ENCODE results near the gene WDR26. TPM values are rescaled to one million over a fixed set of nuclear protein-coding genes. Genes with fewer than 3 reads are reported as not detected.

The WDR26 gene
- total and polyA plus RNA-seq, 2 of the 4 experiments (the other 2 are of a cell fraction), result 23.8 to 46.4 TPM

DNA sequence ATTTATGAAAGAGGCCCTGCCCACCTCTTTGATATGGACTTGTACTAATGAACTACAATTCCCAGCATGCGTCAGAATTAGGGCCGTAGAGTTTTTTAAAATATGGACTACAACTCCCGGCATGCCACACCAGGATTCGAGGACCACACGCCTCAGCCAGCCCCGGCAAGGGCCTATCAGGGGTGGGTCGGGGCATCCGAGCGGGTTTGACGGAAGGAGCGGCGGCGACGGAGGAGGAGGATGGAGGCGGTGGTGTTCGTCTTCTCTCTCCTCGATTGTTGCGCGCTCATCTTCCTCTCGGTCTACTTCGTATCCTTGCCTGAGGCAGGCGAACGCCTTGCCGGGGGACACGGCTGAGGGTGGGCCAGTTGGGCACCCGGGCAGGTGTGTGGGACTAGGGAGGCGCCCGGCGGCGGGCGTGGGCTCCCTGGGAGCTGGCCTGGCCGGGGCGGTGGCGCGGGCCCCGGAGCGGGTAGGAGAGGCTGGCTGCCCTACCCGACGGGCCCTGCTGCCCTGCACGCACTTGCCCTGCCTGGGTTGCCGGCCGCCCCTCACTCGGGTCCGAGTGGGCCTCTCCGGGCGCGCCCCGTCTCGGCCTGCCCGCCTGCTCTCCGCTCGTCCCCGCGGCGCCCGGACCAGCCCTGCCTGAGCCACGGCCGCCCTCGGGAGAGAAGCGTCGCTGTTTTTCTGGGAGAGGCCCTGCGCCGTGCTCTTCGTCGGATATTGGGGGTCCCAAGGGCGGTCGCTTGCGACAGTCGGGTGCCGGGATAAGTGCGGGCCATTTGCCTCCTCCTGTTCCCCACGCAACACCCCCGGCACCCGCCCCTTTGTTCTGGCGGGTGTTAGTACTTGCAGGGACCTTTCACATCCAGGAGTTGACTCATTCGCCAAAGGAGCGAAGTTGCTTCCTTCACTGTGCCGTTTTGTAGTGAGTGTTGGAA, 77.6 kb downstream of the WDR26 start, which contains the start of gene CNIH4:
TSS of gene CNIH4 (plus strand) at position 195 of the 941 bp plus-strand sequence. CDS start at position 241, 46 bp downstream.
- dilution Hi-C loops (cut with HindIII; ENCODE audit: low sequenced_read_pairs, unreplicated experiment), result no loop called here
- H3K14ac ChIP-seq (replicated peaks; ENCODE audit: low read depth, low read length), result peak within 1 kb of the TSS; percentile 79; the same call in 1 of the 2 replicates
- peak within 1 kb of the TSS; percentile 74 for H3K27ac ChIP-seq (ENCODE audit: insufficient read depth, low read length)
- H4K5ac ChIP-seq (ENCODE audit: low read depth, low read length), result peak within 1 kb of the TSS; percentile 10; the same call in 1 of the 2 replicates
- H3K4ac ChIP-seq (ENCODE audit: low read depth, low read length), result peak within 1 kb of the TSS; percentile 61
- peak within 1 kb of the TSS in 1 of 2 experiments; percentile 85; a peak in 3 of 4 replicates for H4K8ac ChIP-seq (ENCODE audit: low read depth in 2 of 2, low read length in 2 of 2)
- H3K9ac ChIP-seq (ENCODE audit: low read depth, low read length), result peak within 1 kb of the TSS; percentile 73
- WGBS, 2 experiments (ENCODE audit: extremely low coverage in 2 of 2, insufficient read length in 1 of 2), result 0% methylated on average over 30 of the region's 78 CpGs; no CpG with 5 or more reads in 1 of the 2 experiments
- no peak within 1 kb of the TSS; the same call in 1 of the 2 replicates for H2AK5ac ChIP-seq (ENCODE audit: low read depth, low read length)
- H3K4me2 ChIP-seq (ENCODE audit: low read depth, low read length), result peak within 1 kb of the TSS; percentile 63
- DNase-seq (peak; percentile 96), ATAC-seq (ENCODE audit: low read depth) (peak; percentile 95)
- peak within 1 kb of the TSS; percentile 94 for H2AFZ ChIP-seq (replicated peaks; ENCODE audit: low read length, poor library complexity)
- no peaks in the 10 kb centered on the region for H3K36me3 ChIP-seq (ENCODE audit: control insufficient read depth, insufficient read depth, low read length)
- peaks cover 2% of the 10 kb centered on the region for H3K4me1 ChIP-seq (ENCODE audit: control insufficient read depth, insufficient read depth, low read length)
- no peaks in the 10 kb centered on the region for H3K9me3 ChIP-seq (ENCODE audit: control insufficient read depth, insufficient read depth, low read length)
- no peak within 1 kb of the TSS for H3K18ac ChIP-seq (ENCODE audit: low read depth, low read length)
- H3K9me1 ChIP-seq (ENCODE audit: insufficient read depth, low read length), result peaks cover 5% of the 10 kb centered on the region; the same call in 1 of the 2 replicates
- intact Hi-C loops (cut with micrococcal nuclease), result no loop called here
- peaks cover 12 to 37% of the 10 kb centered on the region in 2 experiments; a peak in 3 of 4 replicates for H3K79me1 ChIP-seq (ENCODE audit: low read depth in 1 of 2, low read length in 2 of 2)
- POLR2A ChIA-PET (ENCODE audit: unreplicated experiment), result no interaction called here
- BruUV-seq (replicated peaks), result no TSS peak
- H3K4me3 ChIP-seq (ENCODE audit: insufficient read depth, low read depth, low read length), result peak within 1 kb of the TSS; percentile 74
- H2AK9ac ChIP-seq (replicated peaks; ENCODE audit: low read depth, low read length, poor library complexity), result peak within 1 kb of the TSS; percentile 73
- H2BK5ac ChIP-seq (ENCODE audit: low read depth, low read length, poor library complexity, severe bottlenecking), result peak within 1 kb of the TSS; percentile 40
- in situ Hi-C loops (cut with MboI; ENCODE audit: low sequenced_read_pairs), result no loop called here
- TF ChIP-seq MXI1 (IDR thresholded peaks at IDR 0.05; ENCODE audit: borderline replicate concordance, low read depth, low read length), result 0 out of 2 replicates have a peak, but pooled peaks have one; percentile 41
- TF ChIP-seq, protein P1, sequence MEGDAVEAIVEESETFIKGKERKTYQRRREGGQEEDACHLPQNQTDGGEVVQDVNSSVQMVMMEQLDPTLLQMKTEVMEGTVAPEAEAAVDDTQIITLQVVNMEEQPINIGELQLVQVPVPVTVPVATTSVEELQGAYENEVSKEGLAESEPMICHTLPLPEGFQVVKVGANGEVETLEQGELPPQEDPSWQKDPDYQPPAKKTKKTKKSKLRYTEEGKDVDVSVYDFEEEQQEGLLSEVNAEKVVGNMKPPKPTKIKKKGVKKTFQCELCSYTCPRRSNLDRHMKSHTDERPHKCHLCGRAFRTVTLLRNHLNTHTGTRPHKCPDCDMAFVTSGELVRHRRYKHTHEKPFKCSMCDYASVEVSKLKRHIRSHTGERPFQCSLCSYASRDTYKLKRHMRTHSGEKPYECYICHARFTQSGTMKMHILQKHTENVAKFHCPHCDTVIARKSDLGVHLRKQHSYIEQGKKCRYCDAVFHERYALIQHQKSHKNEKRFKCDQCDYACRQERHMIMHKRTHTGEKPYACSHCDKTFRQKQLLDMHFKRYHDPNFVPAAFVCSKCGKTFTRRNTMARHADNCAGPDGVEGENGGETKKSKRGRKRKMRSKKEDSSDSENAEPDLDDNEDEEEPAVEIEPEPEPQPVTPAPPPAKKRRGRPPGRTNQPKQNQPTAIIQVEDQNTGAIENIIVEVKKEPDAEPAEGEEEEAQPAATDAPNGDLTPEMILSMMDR (conservative IDR thresholded peaks at IDR 0.05; ENCODE audit: low read depth, low read length), result no peak
- TF ChIP-seq POLR2A (IDR thresholded peaks at IDR 0.05; ENCODE audit: low read depth, low read length), result peak; percentile 70
- no peak for TF ChIP-seq CEBPB (IDR thresholded peaks at IDR 0.05; ENCODE audit: low read depth, low read length)
- TF ChIP-seq MAZ (IDR thresholded peaks at IDR 0.05; ENCODE audit: borderline replicate concordance, low read depth, low read length), result peak; percentile 78
- TF ChIP-seq MAFK (IDR thresholded peaks at IDR 0.05; ENCODE audit: low read depth, low read length), result no peak
- no peak within 1 kb of the TSS for H2BK15ac ChIP-seq (ENCODE audit: low read depth, low read length)
- H3K23ac ChIP-seq (ENCODE audit: low read depth, low read length), result peak within 1 kb of the TSS; percentile 76; the same call in 1 of the 2 replicates
- no peak within 1 kb of the TSS for H2BK20ac ChIP-seq (ENCODE audit: low read depth, low read length)
- H4K20me1 ChIP-seq (ENCODE audit: insufficient read depth, low read length), result peaks cover 12% of the 10 kb centered on the region; the same call in 1 of the 2 replicates
- no peak within 1 kb of the TSS for H2BK120ac ChIP-seq (ENCODE audit: low read depth, low read length)
- H3K27me3 ChIP-seq (ENCODE audit: control insufficient read depth, insufficient read depth, low read length), result no peaks in the 10 kb centered on the region
- H3K56ac ChIP-seq (ENCODE audit: extremely low read depth, insufficient read depth, low read length), result 0 out of 2 replicates have a peak within 1 kb of the TSS, but pooled peaks have one; percentile 6
- CTCF ChIA-PET, result no interaction called here
- peak within 1 kb of the TSS; percentile 35; the same call in 1 of the 2 replicates for H4K91ac ChIP-seq (ENCODE audit: insufficient read depth, low read depth, low read length)
